ENCODE measurements around the gene CPTP.

CPTP gene

DNA sequence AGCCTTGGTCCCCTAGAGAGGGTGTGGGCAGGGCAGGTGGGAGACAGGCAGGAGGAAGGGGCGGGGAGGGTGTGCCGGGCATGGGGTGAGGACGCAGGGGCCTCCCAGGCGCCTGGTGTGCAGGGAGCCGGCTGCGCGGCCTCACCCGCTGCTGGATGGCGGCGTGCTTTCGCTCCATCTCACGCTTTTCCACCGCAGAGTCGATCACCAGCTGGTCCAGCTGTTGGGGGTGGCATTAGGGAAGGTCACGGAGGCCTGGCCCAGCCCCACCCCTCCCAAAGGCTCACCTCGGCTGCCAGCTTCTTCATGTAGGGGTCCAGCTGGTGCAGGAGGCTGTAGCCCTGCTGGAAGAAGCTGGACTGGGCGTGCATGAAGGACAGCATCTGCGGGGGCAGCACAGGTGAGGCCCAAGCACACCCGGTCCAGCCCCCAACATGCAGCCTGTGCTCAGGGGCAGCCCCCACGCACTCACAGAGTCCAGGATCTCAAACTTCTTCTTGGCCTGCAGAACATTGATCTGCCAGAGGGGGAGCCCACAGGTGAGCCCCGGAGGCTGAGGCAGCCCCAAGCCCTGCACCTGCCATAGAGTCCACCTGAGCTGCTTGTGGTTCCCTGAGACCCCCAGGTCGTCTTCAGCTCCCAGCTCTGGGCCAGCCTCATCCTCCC lies 24.8 kb upstream of the CPTP start:
- H3K9me3 ChIP-seq (ENCODE audit: control insufficient read depth, insufficient read depth, low read length), result no peaks in the 10 kb centered on the region
- no peaks in the 10 kb centered on the region for H3K27me3 ChIP-seq (ENCODE audit: control insufficient read depth, insufficient read depth, low read length)
- no peaks in the 10 kb centered on the region; the same call in 1 of the 2 replicates for H3K36me3 ChIP-seq (ENCODE audit: control insufficient read depth, insufficient read depth, low read length)
- no peak overlapping the region for H3K27ac ChIP-seq (ENCODE audit: low read length)
- DNase-seq (ENCODE audit: low read depth, low spot score), result no peak
- H3K4me1 ChIP-seq (ENCODE audit: control insufficient read depth, insufficient read depth, low read length), result peaks cover 4% of the 10 kb centered on the region; the same call in 1 of the 2 replicates
- H3K4me3 ChIP-seq (ENCODE audit: low read length), result no peak overlapping the region
- no CpG with 5 or more reads among the region's 22 CpGs for WGBS (ENCODE audit: insufficient coverage, insufficient read length)

DNA sequence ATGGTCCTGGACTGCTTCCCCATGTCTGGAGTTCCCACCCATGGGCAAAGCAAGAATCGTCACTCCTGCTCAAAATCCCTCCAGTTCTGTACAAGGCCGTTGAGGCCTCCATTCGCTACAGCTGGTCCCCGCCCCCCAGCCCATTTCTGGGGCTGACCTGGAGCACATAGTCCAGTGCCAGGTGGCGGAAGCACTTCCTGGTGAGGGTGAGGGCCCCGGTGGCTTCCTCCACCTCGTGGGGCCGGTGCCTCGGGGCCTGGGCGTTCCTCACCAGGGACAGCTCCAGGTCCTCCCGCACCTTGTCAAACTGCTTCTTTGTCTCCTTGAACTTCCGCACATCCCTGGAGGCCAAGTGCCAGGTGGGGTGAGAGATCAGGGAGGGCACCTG lies 24.3 kb upstream of the CPTP start:
- no peak for DNase-seq (ENCODE audit: low read depth, low spot score)
- no peak overlapping the region for H3K4me3 ChIP-seq (ENCODE audit: low read length)
- peaks cover 6% of the 10 kb centered on the region for H3K4me1 ChIP-seq (ENCODE audit: control insufficient read depth, insufficient read depth, low read length)
- WGBS (ENCODE audit: insufficient coverage, insufficient read length), result no CpG with 5 or more reads among the region's 12 CpGs
- H3K27me3 ChIP-seq (ENCODE audit: control insufficient read depth, insufficient read depth, low read length), result no peaks in the 10 kb centered on the region
- H3K27ac ChIP-seq (ENCODE audit: low read length), result no peak overlapping the region
- H3K36me3 ChIP-seq (ENCODE audit: control insufficient read depth, insufficient read depth, low read length), result no peaks in the 10 kb centered on the region; the same call in 1 of the 2 replicates
- no peaks in the 10 kb centered on the region for H3K9me3 ChIP-seq (ENCODE audit: control insufficient read depth, insufficient read depth, low read length)

DNA sequence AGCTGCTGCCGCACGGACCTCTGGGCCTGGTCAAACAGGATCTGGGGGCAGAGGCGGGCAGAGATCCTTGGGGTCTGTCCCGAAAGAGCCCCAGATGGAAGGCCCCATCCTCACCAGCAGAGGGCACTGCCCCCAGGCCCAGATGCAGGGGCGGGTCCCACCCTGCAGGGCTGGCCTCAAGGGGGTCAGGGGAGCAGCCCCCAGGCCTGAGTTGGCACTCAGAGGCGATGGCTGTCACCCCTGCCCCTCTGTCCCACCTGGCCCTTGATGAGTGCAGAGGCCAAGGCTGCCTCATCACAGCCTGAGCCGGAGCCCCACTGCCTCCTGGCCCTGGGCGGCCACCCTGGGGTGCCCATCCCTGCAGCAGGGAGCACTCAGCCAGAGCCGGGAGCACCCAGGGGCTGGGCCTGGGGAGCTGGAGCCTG lies 22.6 kb upstream of the CPTP start:
- Histone ChIP-seq H3K4me1 (ENCODE audit: control insufficient read depth, insufficient read depth, low read length) (peaks cover 13% of the 10 kb centered on the region), H3K9me3 (ENCODE audit: control insufficient read depth, insufficient read depth, low read length) (no peaks in the 10 kb centered on the region), H3K4me3 (ENCODE audit: low read length) (no peak overlapping the region), H3K36me3 (ENCODE audit: control insufficient read depth, insufficient read depth, low read length) (no peaks in the 10 kb centered on the region; the same call in 1 of the 2 replicates), H3K27me3 (ENCODE audit: control insufficient read depth, insufficient read depth, low read length) (no peaks in the 10 kb centered on the region), H3K27ac (ENCODE audit: low read length) (no peak overlapping the region)
- DNase-seq (ENCODE audit: low read depth, low spot score), result no peak
- no CpG with 5 or more reads among the region's 9 CpGs for WGBS (ENCODE audit: insufficient coverage, insufficient read length)

- Histone ChIP-seq H3K27me3 (ENCODE audit: control insufficient read depth, insufficient read depth, low read length) (no peaks in the 10 kb centered on the region), H3K4me3 (ENCODE audit: low read length) (no peak overlapping the region), H3K36me3 (ENCODE audit: control insufficient read depth, insufficient read depth, low read length) (no peaks in the 10 kb centered on the region; the same call in 1 of the 2 replicates), H3K4me1 (ENCODE audit: control insufficient read depth, insufficient read depth, low read length) (peaks cover 13% of the 10 kb centered on the region), H3K27ac (ENCODE audit: low read length) (no peak overlapping the region), H3K9me3 (ENCODE audit: control insufficient read depth, insufficient read depth, low read length) (no peaks in the 10 kb centered on the region)
- no peak for DNase-seq (ENCODE audit: low read depth, low spot score)
- no CpG with 5 or more reads among the region's 31 CpGs for WGBS (ENCODE audit: insufficient coverage, insufficient read length)
These were observed 21.6 kb upstream of the CPTP start for GRCh38 chr1:1302951-1303509.

- no peaks in the 10 kb centered on the region for H3K27me3 ChIP-seq (ENCODE audit: control insufficient read depth, insufficient read depth, low read length)
- H3K27ac ChIP-seq (ENCODE audit: low read length), result no peak overlapping the region
- no CpG with 5 or more reads among the region's 13 CpGs for WGBS (ENCODE audit: insufficient coverage, insufficient read length)
- no peaks in the 10 kb centered on the region for H3K9me3 ChIP-seq (ENCODE audit: control insufficient read depth, insufficient read depth, low read length)
- no peak overlapping the region for H3K4me3 ChIP-seq (ENCODE audit: low read length)
- peaks cover 13% of the 10 kb centered on the region for H3K4me1 ChIP-seq (ENCODE audit: control insufficient read depth, insufficient read depth, low read length)
- H3K36me3 ChIP-seq (ENCODE audit: control insufficient read depth, insufficient read depth, low read length), result no peaks in the 10 kb centered on the region; the same call in 1 of the 2 replicates
- DNase-seq (ENCODE audit: low read depth, low spot score), result no peak
These were observed 20.9 kb upstream of the CPTP start for GRCh38 chr1:1303736-1304135.

DNA sequence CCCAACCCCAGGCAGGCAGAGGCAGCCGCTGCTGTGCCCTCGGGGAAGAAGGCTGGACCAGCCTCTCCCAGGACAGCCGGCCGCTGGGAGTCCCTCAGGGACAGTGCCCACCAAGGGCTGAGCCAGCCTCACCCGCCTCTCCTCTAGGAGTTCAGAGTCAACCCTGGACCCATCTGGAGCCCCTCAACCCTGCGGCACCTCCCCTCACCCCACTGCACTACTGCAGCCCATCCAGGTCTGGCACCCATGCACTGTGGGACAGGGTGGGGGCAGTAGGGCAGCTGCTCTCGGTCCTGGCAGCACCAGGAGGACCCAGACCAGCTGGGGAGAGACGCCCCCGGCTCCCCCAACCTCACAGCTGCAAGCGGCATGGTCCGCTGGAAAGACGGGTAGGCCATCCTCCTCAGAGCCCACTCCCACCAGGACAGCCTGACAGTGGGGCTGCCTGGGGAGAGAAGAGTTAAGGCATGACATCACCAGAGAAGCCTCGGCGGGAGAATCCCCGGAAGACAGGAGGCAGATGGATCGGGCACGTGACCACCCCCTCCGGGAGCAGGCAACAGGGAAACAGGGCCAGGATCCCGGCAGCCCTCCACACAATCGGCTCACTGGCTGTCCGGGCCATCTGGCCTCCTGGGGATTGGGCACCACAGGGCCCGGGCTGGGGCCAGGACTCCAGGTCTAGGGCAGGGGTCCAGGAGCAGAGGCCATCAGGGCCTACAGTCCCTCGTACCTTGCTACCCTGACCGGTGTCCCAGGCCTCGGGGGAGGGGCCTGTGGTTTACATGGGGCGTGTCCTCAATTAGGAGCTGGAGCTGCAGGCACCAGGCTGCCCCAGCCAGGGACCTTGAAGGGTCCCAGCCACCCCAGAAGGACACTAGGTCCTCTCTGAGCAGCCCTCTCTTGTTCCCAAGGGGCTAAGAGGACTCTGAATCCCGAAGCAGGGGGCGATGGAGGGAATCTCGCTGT lies 20.0 kb upstream of the CPTP start:
- no peak for DNase-seq (ENCODE audit: low read depth, low spot score)
- no peaks in the 10 kb centered on the region for H3K27me3 ChIP-seq (ENCODE audit: control insufficient read depth, insufficient read depth, low read length)
- H3K4me3 ChIP-seq (ENCODE audit: low read length), result no peak overlapping the region
- no CpG with 5 or more reads among the region's 29 CpGs for WGBS (ENCODE audit: insufficient coverage, insufficient read length)
- H3K36me3 ChIP-seq (ENCODE audit: control insufficient read depth, insufficient read depth, low read length), result no peaks in the 10 kb centered on the region; the same call in 1 of the 2 replicates
- H3K4me1 ChIP-seq (ENCODE audit: control insufficient read depth, insufficient read depth, low read length), result peaks cover 18% of the 10 kb centered on the region
- H3K27ac ChIP-seq (ENCODE audit: low read length), result no peak overlapping the region
- no peaks in the 10 kb centered on the region for H3K9me3 ChIP-seq (ENCODE audit: control insufficient read depth, insufficient read depth, low read length)

- Histone ChIP-seq H3K4me1 (ENCODE audit: control insufficient read depth, insufficient read depth, low read length) (peaks cover 18% of the 10 kb centered on the region), H3K27me3 (ENCODE audit: control insufficient read depth, insufficient read depth, low read length) (no peaks in the 10 kb centered on the region), H3K27ac (ENCODE audit: low read length) (no peak overlapping the region), H3K9me3 (ENCODE audit: control insufficient read depth, insufficient read depth, low read length) (no peaks in the 10 kb centered on the region), H3K36me3 (ENCODE audit: control insufficient read depth, insufficient read depth, low read length) (no peaks in the 10 kb centered on the region; the same call in 1 of the 2 replicates), H3K4me3 (ENCODE audit: low read length) (no peak overlapping the region)
- no peak for DNase-seq (ENCODE audit: low read depth, low spot score)
- WGBS (ENCODE audit: insufficient coverage, insufficient read length), result no CpG with 5 or more reads among the region's 25 CpGs
These were observed 19.1 kb upstream of the CPTP start for GRCh38 chr1:1305300-1306069.

DNA sequence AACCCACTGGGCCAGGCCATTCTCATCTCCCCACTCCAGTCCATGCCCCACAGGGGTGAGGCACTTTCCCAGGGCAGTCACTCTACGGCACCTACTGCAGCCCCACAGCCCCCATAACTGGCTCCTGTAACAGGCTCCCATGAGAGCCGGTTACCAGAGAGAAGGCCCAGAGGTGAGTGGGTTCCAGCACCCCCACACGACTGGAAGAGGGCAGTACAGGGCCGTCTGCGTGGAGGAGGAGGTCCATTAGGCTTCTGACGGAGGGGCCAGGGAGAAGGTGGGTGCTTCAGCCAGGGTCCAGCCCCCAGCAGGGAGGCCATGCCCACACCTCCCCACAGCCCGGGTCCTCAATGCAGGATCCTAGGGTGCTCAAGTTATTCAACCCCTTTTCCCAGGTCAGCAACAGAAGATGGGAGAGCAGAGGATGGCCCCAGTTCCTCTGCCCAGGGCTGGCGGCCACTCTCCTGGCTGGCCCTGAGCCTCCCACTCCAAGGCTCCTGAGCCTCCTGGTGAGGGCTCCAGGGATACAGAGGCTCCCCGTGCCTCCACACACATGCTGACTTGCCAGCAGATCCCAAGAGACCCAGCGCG lies 18.4 kb upstream of the CPTP start:
- no CpG with 5 or more reads among the region's 11 CpGs for WGBS (ENCODE audit: insufficient coverage, insufficient read length)
- H3K27ac ChIP-seq (ENCODE audit: low read length), result no peak overlapping the region

DNA sequence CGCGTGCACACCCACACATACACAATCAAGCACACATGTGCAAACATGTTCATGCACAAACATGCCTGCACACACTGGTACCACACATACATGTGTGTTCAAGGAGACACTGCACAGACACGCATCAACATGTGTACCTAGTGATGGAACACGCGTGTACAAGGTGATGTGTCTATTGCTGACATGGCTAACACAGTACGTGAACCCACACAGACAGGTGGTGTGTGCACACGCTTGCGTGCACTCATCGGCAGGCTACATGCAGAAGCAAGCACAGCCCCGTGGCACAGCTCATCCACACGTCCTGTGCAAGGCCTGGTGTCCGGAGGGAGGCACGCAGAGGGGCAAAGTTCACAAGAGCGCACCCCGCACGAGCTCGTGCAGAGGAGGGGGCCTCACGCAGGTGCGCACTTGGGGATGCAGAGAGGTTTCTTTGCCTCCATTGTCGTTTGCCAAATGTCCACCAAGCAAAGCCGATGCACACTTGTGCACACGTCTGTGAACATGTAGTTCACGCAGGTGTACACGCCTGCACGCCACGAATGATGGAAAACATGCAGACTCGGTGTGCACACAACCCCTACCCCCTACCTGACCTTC lies 17.8 kb upstream of the CPTP start:
- Histone ChIP-seq H3K4me3 (ENCODE audit: low read length) (peak overlapping the region; percentile 67; the same call in 1 of the 2 replicates), H3K27me3 (ENCODE audit: control insufficient read depth, insufficient read depth, low read length) (no peaks in the 10 kb centered on the region), H3K4me1 (ENCODE audit: control insufficient read depth, insufficient read depth, low read length) (peaks cover 18% of the 10 kb centered on the region), H3K27ac (ENCODE audit: low read length) (no peak overlapping the region), H3K36me3 (ENCODE audit: control insufficient read depth, insufficient read depth, low read length) (peaks cover 8% of the 10 kb centered on the region), H3K9me3 (ENCODE audit: control insufficient read depth, insufficient read depth, low read length) (no peaks in the 10 kb centered on the region)
- WGBS (ENCODE audit: insufficient coverage, insufficient read length), result no CpG with 5 or more reads among the region's 27 CpGs
- DNase-seq (ENCODE audit: low read depth, low spot score), result no peak

More for the DNA sequence above, 18.4 kb upstream of the CPTP start:
- H3K4me1 ChIP-seq (ENCODE audit: control insufficient read depth, insufficient read depth, low read length), result peaks cover 18% of the 10 kb centered on the region
- peaks cover 2% of the 10 kb centered on the region for H3K36me3 ChIP-seq (ENCODE audit: control insufficient read depth, insufficient read depth, low read length)
- no peak overlapping the region for H3K4me3 ChIP-seq (ENCODE audit: low read length)
- no peaks in the 10 kb centered on the region for H3K9me3 ChIP-seq (ENCODE audit: control insufficient read depth, insufficient read depth, low read length)
- H3K27me3 ChIP-seq (ENCODE audit: control insufficient read depth, insufficient read depth, low read length), result no peaks in the 10 kb centered on the region
- DNase-seq (ENCODE audit: low read depth, low spot score), result no peak

Data from iPS DF 6.9 (cell line).